ENCODE measurements around the gene TAF5L.

- TF ChIP-seq CTCF (IDR thresholded peaks at IDR 0.05) (no peak), POLR2A (IDR thresholded peaks at IDR 0.05) (no peak)
Measured at GRCh38 chr1:229627003-229627402, 1.1 kb upstream of the TAF5L start.

Data from esophagus squamous epithelium (tissue), 4 donors.